ENCODE results near the gene ASIP.
A peak's percentile ranks its signal among the peaks of the same experiment; 100 is the strongest.

ASIP gene

DNA sequence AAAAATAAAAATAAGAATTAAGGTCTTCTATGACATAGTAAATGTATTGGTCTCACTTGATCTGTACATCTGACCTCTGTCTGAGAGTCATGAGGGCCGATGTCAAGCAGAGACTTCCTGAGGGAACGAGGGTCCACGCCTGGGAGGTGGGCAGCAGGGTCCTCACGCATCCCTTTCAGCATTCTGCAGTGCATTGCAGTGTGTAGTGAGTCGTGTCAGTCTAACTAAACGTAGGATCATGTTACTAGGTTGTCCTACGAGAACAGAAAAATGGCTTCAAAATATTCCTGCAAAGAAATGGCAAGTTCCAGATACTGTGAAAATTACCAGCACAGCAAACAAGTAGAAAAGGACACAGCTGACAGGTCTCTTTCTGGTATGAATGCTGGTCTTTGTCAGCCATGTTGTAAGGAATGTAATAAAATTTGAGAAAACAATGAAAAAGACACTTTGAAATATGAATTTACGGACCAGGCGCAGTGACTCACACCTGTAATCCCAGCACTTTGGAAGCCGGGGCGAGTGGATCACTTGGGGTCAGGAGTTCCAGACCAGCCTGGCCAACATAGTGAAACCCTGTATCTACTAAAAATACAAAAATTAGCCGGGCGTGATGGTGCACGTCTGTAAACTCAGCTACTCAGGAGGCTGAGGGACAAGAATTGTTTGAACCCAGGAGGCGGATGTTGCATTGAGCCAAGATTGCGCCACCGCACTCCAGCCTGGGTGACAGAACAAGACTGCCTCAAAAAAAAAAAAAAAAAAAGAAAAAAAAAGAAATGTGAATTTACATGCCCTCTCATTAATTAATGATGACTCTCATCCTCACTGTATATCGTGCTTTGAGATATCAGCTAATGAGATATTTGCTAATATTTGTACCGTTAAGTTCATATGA lies 64.4 kb downstream of the ASIP start:
- DNase-seq (ENCODE audit: low read depth, low spot score): no peak
- H3K27ac ChIP-seq: peak overlapping the region; percentile 70

DNA sequence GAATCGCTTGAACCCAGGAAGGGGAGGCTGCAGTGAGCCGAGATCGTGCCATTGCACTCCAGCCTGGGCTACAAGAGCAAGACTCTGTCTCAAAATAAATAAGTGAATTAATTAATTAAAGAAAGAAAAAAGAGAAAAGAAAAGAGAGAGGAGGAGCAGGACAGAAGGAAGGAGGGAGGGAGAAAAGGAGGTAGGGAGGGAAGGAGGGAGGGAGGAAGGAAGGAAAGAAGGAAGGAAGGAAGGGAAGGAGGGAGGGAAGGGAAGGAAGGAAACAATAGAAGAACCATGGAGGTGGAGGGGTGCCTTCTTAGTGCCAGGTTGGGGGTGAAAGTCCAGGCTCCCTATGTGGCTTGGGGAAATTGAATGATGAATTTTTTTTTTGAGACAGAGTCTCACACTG lies 68.5 kb downstream of the ASIP start:
- no peak for DNase-seq (ENCODE audit: low read depth, low spot score)
- no peak overlapping the region for H3K27ac ChIP-seq

DNA sequence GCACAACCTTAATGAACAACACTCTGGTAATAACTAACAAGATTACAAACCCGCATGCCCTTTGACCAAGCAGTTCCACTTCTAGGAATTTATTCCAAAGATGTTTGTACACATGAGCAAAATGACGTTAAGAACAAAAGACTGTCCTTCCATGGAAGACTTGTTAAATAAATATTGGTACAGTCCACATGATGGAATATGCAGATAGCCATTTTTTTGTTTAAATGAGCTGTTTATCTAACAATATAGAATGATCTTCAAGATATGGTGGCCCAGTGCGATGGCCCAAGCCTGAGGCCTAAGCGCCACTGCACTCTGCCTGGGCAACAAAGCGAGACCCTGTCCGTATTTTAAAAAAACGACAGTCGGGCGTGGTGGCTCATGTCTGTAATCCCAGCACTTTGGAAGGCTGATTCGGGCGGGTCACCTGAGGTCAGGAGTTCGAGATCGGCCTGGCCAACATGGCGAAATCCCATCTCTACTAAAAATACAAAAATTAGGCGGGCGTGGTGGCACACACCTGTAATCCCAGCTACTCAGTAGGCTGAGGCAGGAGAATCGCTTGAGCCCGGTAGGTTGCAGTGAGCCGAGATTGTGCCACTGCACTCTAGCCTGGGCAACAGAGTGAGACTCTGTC lies 69.4 kb downstream of the ASIP start:
- DNase-seq (ENCODE audit: low read depth, low spot score): no peak
- no peak overlapping the region for H3K27ac ChIP-seq

DNA sequence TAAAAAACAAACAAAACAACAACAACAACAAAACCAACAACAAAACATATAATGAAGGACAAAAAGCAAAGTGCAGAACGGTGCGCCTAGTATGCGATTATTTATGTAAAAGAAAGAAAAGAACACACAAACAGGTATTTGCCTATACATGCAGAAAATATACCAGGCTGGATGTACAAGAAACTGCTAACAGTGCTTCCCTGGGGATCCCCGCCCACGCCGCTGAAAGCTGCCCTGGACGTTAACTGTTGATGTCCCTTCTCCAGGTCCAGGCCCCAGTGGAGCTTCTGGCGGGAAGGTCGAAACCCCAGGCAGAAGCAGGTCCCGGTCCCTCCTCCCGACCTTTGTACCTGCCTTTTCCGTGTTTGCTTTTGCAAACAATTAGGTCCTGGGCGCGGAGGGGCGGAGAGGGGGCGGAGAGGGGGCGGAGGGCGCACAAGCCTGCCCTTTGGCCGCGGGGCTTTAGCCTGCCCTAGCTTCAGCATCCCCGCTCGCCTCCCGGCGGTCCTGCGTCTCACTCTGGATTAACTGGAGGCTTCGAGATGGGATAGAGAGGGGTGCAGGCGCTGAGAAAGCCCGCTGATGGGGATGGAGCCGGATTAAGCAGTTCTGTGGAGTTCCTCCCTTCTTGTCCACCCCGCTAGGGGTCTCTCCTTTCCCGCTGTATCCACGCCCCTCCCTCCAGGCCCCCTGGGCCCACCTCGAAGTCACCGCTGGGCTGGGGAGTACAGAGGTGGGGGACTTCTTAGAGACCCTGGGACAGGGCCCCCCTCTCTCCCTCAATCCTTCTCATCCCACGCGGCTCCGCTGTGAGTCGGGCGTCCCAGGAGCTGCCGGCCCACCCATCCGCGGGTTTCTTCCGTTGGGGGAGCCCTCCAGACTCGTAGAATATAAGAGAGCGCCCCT lies 70.1 kb downstream of the ASIP start:
- no peak for DNase-seq (ENCODE audit: low read depth, low spot score)
- H3K27ac ChIP-seq: no peak overlapping the region

DNA sequence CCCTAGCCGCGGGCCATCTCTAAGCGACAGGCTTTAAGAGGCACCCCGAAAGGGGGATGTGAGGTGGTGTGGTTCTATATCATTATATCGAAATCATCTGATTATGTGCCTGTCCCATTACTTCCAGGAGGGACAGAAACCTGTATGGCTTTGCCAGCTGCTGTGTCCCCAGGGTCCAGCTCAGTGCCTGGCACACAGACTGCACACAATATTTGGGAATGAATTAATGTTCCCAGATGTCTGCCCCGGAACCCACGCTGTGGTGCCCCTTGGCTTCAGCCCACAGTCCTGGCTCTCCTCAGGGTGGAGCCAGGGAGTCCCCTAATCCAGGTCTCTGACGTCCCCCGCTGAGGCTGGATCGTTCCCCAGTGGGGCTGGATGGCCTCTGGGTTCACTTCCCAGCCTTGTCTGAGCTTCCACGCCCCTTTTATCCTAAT lies 70.8 kb downstream of the ASIP start:
- DNase-seq (ENCODE audit: low read depth, low spot score): no peak
- no peak overlapping the region for H3K27ac ChIP-seq

DNA sequence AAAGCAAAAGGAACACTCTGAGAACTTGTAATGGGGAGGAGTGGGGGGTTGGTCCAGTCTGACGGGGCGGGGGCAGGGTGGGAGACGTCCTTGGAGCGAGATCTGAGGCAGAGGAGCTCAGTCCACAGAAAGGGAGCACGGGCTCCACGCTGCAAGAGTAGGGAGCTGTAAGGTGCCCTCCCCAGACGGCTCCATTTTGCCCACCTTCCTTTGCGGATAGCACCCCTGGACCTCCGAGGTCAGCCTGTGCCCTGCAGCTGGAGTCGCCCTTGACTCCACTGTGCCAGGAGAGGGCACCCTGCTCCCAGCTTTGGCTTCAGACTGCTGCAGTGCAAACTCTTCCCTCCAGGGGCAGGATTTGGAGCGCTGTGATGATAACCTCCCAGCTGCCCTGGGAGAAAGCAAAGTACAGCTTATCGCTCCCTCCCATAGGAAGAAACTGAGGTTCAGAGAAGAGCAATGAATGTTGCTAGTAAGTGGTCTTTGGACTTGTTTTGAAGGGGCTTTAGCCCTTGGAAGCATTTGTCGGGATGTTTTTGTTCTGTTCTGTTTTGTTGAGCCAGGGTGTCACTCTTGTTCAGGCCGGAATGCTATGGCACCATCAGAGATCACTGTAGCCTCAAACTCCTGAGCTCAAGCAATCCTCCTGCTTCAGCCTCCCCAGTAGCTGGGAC lies 71.5 kb downstream of the ASIP start:
- peak overlapping the region; percentile 97 for H3K27ac ChIP-seq
- no peak for DNase-seq (ENCODE audit: low read depth, low spot score)

DNA sequence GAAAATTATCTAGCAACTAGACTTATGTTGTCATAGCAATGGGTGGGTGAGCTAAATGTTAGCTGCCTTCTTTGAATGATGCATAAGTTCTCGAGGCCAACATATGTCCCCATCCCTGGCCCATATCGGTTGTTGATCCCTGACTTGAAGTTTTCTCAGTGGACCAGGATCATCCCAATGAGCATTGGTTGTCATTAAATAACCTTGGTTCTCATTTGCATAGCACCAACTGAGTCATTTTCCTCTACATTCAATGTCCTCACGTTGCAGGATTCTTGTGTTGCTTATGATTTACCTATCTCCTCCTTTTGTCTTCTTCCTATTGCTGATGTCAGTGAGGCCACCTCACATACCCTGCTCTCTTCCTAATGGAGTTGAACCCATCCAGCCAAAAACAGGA lies 74.0 kb downstream of the ASIP start:
- H3K27ac ChIP-seq: peak overlapping the region; percentile 97

DNA sequence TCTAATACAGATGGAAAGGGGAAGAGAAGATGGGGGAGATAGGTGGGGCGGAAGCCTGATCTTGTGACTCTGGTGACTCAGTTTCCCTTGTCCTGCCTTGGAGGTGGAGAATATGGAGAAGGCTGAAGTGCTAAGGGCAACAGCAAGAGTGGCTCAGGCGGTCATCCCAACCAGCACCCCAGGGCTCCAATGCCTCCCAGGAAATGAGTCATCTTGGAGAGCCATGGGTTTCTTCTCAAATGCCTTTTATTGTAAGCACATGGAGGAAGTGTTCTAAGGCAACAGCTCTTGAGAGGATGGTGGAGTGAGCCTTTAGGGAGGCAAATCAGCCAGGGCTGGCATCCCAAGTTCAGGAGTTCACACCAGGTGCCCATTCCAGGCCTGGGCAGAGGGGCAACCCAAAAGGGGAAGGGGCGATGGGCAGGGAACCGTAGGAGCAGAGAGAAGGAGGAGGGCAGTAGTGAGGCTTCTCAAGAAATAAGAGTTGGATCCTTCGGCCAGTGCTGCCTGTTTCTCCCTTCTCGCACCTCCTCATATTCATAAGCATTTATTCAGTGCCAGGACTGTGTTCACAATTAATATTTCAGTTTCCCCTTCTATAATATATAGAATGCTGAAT lies 75.1 kb downstream of the ASIP start:
- peak; percentile 49 for DNase-seq (ENCODE audit: low read depth, low spot score)
- H3K27ac ChIP-seq: peak overlapping the region; percentile 97

More for the DNA sequence above, 74.0 kb downstream of the ASIP start:
- no peak for DNase-seq (ENCODE audit: low read depth, low spot score)

All from epithelial cell of prostate (primary cell).